Nephron progenitor cell (in vitro differentiated cells): ENCODE measurements around the gene CFAP107.
"Not testable (repeated sequence)": the region's sequence is repeated elsewhere in the genome, so short reads cannot be mapped to it uniquely, and the experiment has no call there.

Experiments
- DNase-seq: peaks from one replicate; pipeline ENCODE4 v3.0.0; 2021
- H3K27ac Mint-ChIP-seq: 2 replicates; pipeline ENCODE4 v1.8.0; 2021; ENCODE audit warnings: mild to moderate bottlenecking, moderate library complexity, mixed read lengths
- H3K27me3 Mint-ChIP-seq: 2 replicates; pipeline ENCODE4 v1.8.0; 2021; ENCODE audit warnings: mild to moderate bottlenecking, low read depth, mixed read lengths; ENCODE audit not compliant: poor library complexity
- H3K36me3 Mint-ChIP-seq: 2 replicates; pipeline ENCODE4 v1.8.0; 2021; ENCODE audit warnings: low read depth, mixed read lengths
- H3K4me1 Mint-ChIP-seq: 2 replicates; pipeline ENCODE4 v1.8.0; 2021; ENCODE audit warnings: mixed read lengths
- H3K4me3 Mint-ChIP-seq: 2 replicates; pipeline ENCODE4 v1.8.0; 2021; ENCODE audit warnings: mild to moderate bottlenecking, moderate library complexity, mixed read lengths
- H3K9me3 Mint-ChIP-seq: 2 replicates; pipeline ENCODE4 v1.8.0; 2021; ENCODE audit warnings: mild to moderate bottlenecking, moderate library complexity, mixed read lengths
- CTCF ChIP-seq: fragments of 200-600 bp; sonication (generic); IDR thresholded peaks from 2 replicates; pipeline ENCODE4 v1.5.0; 2021; ENCODE audit warnings: antibody characterized with exemption

CFAP107 gene

GRCh38 chr1:12776801-12777557 lies 31.0 kb downstream of the CFAP107 start:
- no peak overlapping the region for H3K4me3 Mint-ChIP-seq
- no peak overlapping the region for H3K27ac Mint-ChIP-seq
- H3K36me3 Mint-ChIP-seq = no peaks in the 10 kb centered on the region
- DNase-seq = no peak
- peaks cover 31% of the 10 kb centered on the region for H3K27me3 Mint-ChIP-seq
- no peak for TF ChIP-seq CTCF
- peaks cover 21% of the 10 kb centered on the region for H3K9me3 Mint-ChIP-seq
- no peaks in the 10 kb centered on the region for H3K4me1 Mint-ChIP-seq

GRCh38 chr1:12778061-12778460 lies 32.1 kb downstream of the CFAP107 start:
- no peaks in the 10 kb centered on the region for H3K4me1 Mint-ChIP-seq
- no peak for DNase-seq
- peaks cover 18% of the 10 kb centered on the region for H3K9me3 Mint-ChIP-seq
- H3K27me3 Mint-ChIP-seq = peaks cover 25% of the 10 kb centered on the region
- H3K4me3 Mint-ChIP-seq = no peak overlapping the region
- no peak overlapping the region for H3K27ac Mint-ChIP-seq
- no peak for TF ChIP-seq CTCF
- H3K36me3 Mint-ChIP-seq = no peaks in the 10 kb centered on the region

- DNase-seq = no peak
- H3K9me3 Mint-ChIP-seq = peaks cover 18% of the 10 kb centered on the region
- peaks cover 22% of the 10 kb centered on the region for H3K27me3 Mint-ChIP-seq
- no peak overlapping the region for H3K27ac Mint-ChIP-seq
- no peaks in the 10 kb centered on the region for H3K4me1 Mint-ChIP-seq
- no peaks in the 10 kb centered on the region for H3K36me3 Mint-ChIP-seq
- TF ChIP-seq CTCF = no peak
- no peak overlapping the region for H3K4me3 Mint-ChIP-seq
Observed at GRCh38 chr1:12778907-12779306, 32.9 kb downstream of the CFAP107 start.

GRCh38 chr1:12781488-12781887 lies 35.5 kb downstream of the CFAP107 start:
- TF ChIP-seq CTCF = peak; percentile 15
- not testable (repeated sequence) for H3K4me1 Mint-ChIP-seq, H3K27me3 Mint-ChIP-seq, DNase-seq, H3K27ac Mint-ChIP-seq, H3K4me3 Mint-ChIP-seq, H3K36me3 Mint-ChIP-seq
- peaks cover 28% of the 10 kb centered on the region for H3K9me3 Mint-ChIP-seq

GRCh38 chr1:12783783-12784182 lies 37.8 kb downstream of the CFAP107 start:
- H3K27ac Mint-ChIP-seq, H3K4me1 Mint-ChIP-seq, H3K27me3 Mint-ChIP-seq, DNase-seq, H3K36me3 Mint-ChIP-seq, H3K4me3 Mint-ChIP-seq: not testable (repeated sequence)
- H3K9me3 Mint-ChIP-seq = peaks cover 33% of the 10 kb centered on the region
- TF ChIP-seq CTCF = peak; percentile 18

GRCh38 chr1:12784729-12785128 lies 38.7 kb downstream of the CFAP107 start:
- H3K27ac Mint-ChIP-seq, H3K4me1 Mint-ChIP-seq, DNase-seq, H3K4me3 Mint-ChIP-seq, H3K27me3 Mint-ChIP-seq, H3K36me3 Mint-ChIP-seq: not testable (repeated sequence)
- H3K9me3 Mint-ChIP-seq = peaks cover 33% of the 10 kb centered on the region

GRCh38 chr1:12791097-12791496 lies 45.1 kb downstream of the CFAP107 start, which contains the start of gene PRAMEF1:
Gene PRAMEF1 (plus strand): TSS chr1:12791397. CDS start chr1:12793228, 1,831 bp downstream.
- not testable (repeated sequence) for H3K36me3 Mint-ChIP-seq, H3K4me1 Mint-ChIP-seq, H3K27ac Mint-ChIP-seq, H3K27me3 Mint-ChIP-seq, H3K4me3 Mint-ChIP-seq, DNase-seq
- peaks cover 16% of the 10 kb centered on the region for H3K9me3 Mint-ChIP-seq
